GM21786 (cell line): ENCODE results near the gene EHD3.

Experiments
- ATAC-seq: cut with Tn5 transposase; IDR thresholded peaks from one replicate; pipeline ENCODE4 v1.9.1; 2021; ENCODE audit not compliant: unreplicated experiment

EHD3 gene

GRCh38 chr2:31254237-31255203 is 20.6 kb downstream of the EHD3 start:
- no peak for ATAC-seq

DNA sequence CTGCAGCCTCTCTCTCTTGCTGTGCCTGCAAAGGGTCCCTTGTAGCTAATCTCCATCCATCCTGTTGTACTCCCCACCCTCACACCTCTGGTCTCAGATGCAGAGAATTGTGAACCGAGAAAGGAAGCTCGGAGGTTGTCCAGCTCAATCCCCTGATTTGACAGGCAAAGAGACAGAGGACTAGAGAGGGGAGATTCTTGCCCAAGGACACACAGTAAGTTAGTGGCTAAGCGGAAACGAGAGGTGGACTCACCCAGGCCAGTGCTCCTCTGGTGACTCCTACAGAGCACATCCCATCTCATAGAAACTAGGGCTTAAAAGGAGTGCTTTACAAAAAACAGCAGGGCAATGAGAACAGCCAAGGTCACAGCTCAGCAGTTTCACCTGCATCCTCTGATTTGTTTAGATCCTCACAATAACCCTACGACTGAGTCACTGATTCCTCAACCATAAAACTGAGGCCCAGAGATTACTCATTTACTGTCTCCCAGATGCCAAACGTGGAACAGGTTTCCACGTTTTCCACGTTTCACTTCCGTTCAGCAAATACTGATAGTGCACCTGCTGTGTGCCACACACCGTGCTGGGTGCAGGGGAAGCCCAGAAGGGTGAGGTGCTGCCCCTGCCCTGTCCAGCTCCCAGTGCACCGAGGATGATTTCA is 22.1 kb downstream of the EHD3 start:
- peak; percentile 56 for ATAC-seq

GRCh38 chr2:31256611-31257382 is 22.8 kb downstream of the EHD3 start:
- ATAC-seq: peak; percentile 4

GRCh38 chr2:31258351-31258750 is 24.4 kb downstream of the EHD3 start:
- ATAC-seq: peak; percentile 46

DNA sequence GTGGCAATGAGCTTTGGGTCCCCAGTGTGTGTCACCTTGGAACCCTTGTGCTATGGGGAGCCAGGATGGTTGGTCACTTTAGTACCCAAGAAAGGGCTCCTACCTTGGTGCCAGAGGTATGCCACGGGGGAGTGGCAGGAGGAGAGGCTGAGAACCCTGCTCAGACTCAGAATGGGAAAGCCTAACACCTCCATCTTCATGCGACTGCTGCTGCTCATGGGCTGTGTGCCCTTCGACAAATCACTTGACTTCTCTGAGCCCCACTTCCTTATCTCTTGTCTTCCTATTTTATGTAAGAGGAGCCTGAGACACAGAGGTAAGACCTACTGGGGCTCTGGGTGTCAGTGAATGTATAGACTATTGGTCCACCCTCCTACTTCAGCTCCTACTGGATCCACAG is 25.1 kb downstream of the EHD3 start:
- ATAC-seq: no peak

DNA sequence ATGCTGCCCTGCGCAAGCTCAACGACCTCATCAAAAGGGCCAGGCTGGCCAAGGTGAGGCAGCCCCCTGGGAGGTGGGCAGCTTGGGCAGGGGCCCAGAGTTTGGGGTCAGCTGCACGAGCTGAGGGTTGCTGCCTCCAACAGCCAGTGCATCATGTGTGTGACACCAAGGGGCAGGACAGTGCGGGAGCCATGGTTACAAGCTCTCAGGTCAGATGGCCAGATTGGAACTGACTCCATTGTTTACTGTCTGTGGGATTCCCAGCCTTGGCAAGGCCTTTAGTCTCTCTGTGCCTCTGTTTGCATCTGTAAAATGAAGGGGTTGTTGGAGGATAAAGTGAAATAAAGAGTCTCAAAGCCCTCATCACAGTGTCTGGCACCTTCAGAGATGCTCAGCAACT is 26.9 kb downstream of the EHD3 start:
- no peak for ATAC-seq

DNA sequence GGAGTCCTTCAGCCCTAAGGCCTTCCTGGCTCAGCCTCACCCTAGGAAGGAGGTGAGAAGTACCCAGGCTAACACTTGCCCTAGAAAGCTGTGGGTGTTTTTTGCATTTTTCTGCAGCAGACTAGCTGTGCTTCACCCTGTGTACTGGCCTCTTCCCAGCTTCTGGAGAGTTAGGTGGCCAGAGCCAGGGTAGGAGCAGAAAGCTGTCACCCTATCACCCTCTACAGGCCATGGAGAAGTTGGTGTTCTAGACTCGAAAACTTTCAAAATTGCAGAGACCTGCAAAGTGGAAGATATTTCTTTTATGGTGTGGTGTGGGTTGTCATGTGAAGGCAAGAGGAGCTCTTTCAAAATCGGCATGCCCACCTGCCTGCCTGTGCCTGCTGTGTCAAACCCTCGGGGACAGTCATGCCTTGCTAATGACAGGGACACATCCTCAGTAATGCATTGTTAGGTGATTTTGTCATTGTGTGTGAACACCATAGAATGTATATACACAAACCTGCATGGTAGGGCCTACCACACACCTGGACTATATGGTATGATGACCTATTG is 29.8 kb downstream of the EHD3 start:
- ATAC-seq: no peak

GRCh38 chr2:31265234-31265633 is 31.3 kb downstream of the EHD3 start:
- ATAC-seq: no peak

- ATAC-seq: no peak
Measured at GRCh38 chr2:31266804-31267203, 32.9 kb downstream of the EHD3 start.

DNA sequence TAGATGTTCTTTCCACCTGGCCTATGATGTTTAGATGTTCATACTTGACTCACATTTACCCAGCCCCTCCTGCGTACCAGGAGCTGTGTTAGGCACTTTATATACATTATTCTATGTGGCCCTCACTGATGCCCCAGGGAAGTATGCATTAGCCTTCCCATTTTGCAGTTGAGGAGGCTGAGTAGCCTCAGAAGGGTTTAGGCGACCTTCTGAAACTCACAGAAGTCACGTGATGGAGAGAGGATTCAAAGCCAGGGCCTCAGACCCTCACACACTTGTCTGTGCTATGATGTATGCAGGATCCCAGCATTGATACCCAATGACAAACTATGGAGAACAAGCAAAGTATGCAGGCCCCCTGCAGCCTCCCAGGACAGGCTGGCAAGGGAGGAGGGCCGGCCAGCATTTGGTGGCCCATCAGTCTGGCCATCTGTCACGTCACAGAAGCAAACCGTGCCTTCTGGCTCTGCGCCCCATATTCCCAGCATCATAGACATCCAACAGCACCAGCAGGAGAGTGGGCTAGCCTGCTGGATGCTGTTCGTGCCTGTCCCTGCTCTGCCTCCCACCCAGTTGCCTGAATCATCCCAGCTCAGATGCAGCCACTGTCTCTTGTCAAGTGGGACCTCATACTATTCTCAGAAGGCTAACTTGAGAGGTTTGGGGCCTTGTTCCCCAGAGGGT is 33.6 kb downstream of the EHD3 start:
- no peak for ATAC-seq

DNA sequence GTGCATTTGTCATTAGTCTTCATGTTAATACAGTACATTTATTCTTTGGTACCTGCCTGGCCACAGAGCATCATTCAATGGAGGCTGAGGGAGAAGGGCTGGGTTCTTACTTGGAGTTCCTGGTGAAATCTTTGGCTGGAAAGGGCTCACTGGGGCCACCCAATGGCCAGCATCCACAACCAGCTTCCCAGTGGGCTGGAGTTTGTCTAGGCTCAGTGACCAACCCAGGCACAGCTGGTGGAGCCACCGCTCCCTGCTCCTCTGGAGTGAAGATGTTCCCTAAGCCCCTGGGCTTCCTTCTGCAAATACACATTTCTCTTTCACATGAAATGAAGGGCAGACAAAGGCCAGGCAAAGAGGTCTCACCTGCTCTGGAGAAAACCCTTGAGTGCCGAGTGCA is 34.4 kb downstream of the EHD3 start:
- no peak for ATAC-seq

DNA sequence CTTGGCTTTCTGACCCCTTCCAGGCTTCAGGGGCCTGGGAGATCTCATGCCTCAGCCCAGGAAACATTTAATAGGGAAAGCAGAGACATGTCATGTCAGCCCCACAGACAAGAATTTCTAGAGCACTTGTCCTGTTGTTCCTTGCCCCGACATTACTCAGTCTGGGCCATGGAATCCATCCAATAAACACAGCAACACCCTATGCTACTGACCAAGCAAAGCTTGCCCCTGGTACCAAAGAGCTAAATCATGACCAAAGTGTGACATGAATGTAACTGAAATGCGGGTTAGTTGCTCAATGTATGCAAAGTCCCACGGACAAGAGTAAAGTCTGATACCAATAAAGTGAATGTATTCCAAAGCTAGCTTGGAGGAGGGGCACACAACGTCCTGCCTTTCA is 35.1 kb downstream of the EHD3 start:
- ATAC-seq: no peak

- ATAC-seq: no peak
Measured at GRCh38 chr2:31270131-31270530, 36.2 kb downstream of the EHD3 start.

DNA sequence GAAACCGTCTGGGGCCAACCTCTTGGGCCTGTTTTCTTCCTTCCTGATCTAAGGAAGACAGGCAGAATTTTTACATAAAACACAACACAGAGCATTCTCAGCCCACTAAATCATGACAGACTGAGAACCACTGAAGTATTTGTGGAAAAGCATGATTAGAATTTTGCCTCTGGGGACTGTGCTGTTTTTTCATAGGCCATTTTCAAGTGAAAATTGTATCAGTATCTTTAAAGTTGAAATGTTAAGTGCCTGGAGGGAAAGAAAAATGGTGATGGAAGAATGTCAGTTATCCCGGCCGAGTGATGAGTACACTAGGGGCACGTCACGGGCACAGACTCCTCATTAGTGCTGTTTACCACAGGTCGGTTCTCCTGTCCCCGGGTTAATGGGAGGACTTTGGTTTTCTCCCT is 36.9 kb downstream of the EHD3 start:
- no peak for ATAC-seq

DNA sequence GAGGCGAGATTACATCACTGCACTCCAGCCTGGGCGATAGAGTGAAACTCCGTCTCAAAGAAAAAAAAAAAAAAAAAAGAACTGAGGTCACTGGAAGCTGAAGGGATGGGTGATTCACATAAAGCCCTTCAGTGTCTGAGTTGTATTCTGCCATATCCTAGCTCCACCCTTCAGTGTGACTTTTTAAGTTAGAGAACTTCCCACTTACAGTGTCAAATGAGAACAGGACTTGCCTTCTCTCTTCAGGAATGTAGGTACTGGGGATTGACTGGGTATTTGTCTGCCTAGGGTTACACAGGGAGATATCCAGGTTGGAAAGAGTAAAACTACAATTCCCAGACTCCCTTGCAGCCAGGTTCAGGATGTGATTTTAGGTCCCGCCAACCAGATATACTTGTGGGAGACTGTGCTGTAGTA is 37.9 kb downstream of the EHD3 start:
- ATAC-seq: no peak

GRCh38 chr2:31274401-31275075 is 40.6 kb downstream of the EHD3 start:
- no peak for ATAC-seq

GRCh38 chr2:31275976-31276375 is 42.0 kb downstream of the EHD3 start:
- no peak for ATAC-seq

DNA sequence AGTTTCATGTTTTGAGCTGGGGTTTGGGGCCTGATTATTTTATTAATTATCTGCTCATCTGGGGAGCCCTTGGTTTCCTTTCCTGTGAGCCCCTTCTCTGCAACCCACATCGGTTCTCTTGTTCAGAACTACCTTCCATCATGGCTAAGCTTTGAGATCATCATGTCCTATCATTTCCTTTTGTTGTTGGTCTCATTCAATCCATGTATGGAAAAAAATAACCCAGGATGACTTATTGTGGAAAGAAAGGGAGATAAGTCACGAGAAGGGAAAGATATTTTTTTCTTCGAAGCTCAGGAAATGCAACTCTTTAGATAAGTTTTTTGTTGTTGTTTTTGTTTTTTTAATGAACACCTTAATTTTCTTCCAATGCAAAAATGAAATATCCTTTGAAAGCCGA is 43.7 kb downstream of the EHD3 start:
- no peak for ATAC-seq

- ATAC-seq: no peak
Measured at GRCh38 chr2:31282634-31283033, 48.7 kb downstream of the EHD3 start.
